ENCODE measurements around the gene GRIN3A.
"Not testable (repeated sequence)": the region's sequence is repeated elsewhere in the genome, so short reads cannot be mapped to it uniquely, and the experiment has no call there.

The GRIN3A gene

DNA sequence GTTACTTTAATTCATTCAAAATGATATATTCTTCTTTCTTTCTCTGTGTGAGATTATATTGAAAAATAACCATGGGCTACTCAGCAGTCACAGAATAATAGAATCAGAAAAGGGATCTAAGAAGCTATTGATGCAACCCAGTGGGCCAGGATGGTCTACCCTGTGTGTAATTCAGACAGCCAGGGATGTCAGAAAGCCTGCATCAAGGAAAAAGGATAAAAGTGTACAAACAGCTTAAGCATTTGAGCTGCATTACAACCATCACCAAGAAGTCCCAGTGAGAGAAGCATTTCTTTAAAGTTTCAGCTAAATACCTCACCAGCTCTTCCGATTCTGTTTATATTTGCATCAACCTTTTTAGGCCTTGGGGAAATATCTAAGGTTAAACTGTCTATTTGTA lies 105.8 kb downstream of the GRIN3A start:
- no peak for DNase-seq (ENCODE audit: low spot score)

DNA sequence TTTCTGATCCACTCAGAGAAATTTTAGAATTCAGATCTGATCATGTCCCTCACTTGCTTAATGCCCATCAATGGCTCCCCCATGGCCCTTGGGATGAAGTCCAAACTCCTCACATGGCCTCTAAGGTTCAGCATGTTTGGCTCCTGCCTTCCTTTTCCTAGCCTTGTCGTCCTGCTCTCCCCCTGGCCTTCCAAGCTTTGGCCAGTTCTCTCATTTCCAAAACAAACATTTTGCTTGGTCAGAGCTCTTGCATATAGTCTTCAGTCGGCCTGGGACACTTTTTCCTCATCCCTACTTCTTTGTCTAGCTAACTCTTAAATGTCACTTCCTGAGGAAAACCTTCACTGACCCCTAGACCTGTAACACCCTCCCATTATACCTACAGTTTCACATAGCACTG lies 106.6 kb downstream of the GRIN3A start:
- DNase-seq (ENCODE audit: low spot score), result no peak

DNA sequence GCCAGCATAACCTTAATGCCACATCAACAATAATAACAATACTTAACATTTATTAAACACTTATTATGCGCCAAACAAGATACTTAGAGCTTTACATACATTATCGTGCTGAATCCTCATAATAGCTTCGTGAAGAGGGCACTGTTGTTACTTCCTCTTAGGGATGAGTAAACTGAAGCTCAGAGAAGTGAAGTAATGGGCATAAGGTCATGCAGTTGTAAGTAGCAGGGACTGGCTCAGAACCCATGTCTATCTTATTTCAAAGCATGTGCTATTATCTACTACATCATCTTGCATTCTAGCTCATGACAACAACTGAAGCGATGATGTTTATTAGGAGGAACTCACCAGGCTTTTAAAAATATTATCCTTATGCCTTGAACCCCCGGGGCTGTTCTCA lies 108.8 kb downstream of the GRIN3A start:
- no peak for DNase-seq (ENCODE audit: low spot score)

DNA sequence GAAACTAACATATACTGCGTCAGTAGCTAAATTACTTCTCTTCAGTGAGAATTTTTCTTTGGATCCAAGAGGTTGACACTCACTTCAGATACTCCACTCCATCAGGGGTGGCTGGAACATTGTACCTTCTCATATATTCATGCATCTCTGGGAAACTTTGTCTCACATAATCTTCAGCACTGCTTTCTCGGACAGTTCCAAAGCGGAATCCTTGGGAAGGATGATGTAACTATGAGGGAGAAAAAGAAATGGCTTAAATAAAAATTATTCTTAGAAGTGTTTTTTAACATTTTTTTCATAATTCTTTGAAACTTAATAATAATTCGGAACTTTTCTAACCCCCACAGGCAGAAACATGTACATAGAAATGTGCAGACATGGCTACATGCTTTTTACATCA lies 110.3 kb downstream of the GRIN3A start:
- no peak for DNase-seq (ENCODE audit: low spot score)

DNA sequence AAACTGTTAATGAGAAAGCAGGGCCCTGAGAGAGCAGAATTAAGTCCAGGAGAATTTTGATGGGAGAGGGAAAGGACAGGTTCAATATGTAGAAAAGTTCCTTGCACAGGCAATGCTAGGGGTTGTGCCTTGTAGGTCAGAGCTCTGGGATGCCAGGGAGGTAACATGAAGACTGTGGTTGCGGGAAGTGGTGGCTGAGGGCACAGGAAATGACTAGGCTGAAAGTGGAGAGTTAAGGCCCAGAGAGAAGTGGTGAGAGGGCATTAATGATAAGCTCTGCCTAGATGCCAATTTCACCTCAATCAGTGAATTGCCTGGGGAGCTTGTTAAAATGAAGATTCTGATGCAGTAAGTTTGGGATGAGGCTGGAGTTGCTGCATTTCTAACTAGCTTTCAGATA lies 112.2 kb downstream of the GRIN3A start:
- no peak for DNase-seq (ENCODE audit: low spot score)

GRCh38 chr9:101625876-101626275 lies 112.6 kb downstream of the GRIN3A start:
- no peak for DNase-seq (ENCODE audit: low spot score)

GRCh38 chr9:101620452-101620851 lies 118.0 kb downstream of the GRIN3A start:
- DNase-seq (ENCODE audit: low spot score), result no peak

DNA sequence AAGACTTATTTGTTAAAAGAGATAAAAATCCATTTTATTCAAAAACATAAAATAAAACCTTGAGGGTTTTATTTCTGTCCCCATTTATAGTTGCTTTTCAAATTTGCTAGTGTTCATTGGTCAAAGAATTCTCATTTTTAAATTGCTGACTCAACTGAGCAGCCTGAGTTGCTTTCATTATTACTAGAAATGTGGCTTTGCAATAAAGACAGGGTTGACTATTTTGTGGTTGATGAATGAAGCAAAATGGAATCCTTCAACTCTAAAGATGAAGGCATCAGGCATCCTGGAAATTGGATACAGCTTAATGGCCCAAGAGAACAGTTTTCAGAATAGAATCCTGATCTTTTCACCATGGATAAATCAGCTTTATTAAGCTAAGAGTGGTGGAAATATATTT lies 119.7 kb downstream of the GRIN3A start:
- DNase-seq (ENCODE audit: low spot score), result no peak

GRCh38 chr9:101605547-101605946 lies 132.9 kb downstream of the GRIN3A start:
- DNase-seq (ENCODE audit: low spot score), result no peak

- no peak for DNase-seq (ENCODE audit: low spot score)
Observed at GRCh38 chr9:101604296-101604695, 134.2 kb downstream of the GRIN3A start.

DNA sequence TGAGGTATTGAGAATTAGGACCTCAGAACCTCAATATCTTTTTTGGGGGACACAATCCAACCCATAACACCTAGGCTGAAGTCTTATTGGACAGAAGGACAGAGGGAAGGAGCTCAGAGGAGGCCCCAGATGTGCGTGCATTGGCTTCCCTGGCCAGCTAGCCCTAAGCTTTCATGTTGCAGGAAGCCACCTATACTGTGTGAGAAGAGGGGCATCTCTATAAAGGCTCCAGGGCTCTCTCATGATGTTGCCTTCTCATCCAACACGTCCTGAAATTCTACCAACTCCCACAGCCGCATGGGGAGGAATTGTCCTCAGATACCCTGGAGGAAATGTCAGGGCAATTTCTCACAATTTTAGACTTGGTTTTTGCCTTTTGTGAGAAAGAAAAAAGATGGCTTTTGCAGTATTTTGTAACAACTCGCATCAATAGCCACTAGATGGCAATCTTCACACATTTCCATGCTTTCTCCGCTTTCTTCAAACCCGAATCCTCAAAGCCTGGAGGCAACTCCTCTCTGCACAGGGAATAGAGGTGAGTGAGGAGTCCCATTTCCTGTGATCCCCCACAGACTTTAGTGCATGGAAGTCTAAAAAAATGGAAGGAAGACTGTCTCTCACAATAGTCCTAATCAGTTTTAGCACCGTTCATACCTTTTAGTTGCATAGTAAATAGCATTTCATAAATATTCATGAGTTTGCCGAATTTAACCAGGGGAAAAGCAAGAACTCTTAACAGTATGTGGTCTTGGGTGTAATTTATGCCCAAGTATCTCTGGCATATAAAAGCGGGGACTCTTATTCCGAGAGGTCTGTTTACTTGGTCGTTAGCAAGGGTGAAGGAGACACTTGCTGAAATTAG lies 136.3 kb downstream of the GRIN3A start:
- DNase-seq (ENCODE audit: low spot score), result peak; percentile 30

- no peak for DNase-seq (ENCODE audit: low spot score)
Observed at GRCh38 chr9:101594796-101595195, 143.7 kb downstream of the GRIN3A start, which contains the start of gene PPP3R2. Gene PPP3R2 (minus strand): TSS chr9:101594969. CDS start chr9:101594921, 48 bp downstream.

DNA sequence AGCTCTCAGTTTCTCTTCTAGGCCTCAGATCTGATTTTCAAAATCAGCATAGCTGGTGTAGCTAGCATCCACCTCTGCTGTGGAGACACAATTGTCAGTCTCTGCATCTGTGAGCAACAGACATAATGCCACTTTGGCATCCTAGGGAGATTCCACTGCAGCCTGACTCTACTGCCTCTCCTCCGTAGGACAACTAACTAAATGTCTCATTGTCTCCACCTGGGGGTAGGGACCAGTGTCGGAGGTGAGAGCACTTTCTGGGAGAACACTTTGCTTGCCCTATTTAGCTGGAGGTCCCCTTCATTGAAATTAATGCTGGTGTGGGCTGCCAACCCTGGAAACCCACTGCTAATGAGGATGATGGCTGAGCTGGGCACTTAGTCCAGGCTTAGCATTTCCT lies 145.1 kb downstream of the GRIN3A start:
- no peak for DNase-seq (ENCODE audit: low spot score)

GRCh38 chr9:101592788-101593187 lies 145.7 kb downstream of the GRIN3A start:
- DNase-seq (ENCODE audit: low spot score), result no peak

DNA sequence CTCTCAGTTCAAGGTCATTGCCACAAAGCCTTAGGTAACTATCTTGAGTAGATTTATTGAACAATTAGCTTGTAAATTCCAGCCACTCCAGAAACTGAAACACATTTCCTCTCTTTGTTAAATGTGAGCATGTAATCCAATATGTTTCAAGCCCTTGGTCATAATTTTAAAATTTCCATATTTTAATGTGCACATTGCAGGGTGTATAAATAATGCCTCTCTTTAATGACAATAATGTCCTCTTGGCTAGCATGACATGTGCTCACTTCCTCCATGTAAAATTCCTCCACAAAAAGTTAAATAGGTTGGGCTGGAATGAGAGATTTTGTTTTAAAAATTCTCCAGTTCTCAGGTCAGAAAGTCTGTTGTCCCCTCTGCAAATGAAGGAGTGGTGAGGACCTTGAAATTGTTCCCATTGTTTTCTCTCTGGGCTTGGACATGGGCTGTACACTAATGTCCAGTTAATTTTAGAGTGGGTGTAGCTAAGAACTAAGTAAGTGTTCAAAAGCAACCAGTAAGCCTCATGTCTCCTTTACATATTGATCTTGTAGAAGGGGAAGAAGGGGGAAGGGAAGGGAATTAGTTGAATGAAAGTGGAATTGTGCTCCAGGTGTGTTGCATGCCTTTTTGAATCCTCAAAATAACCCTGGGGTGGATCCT lies 146.5 kb downstream of the GRIN3A start:
- no peak for DNase-seq (ENCODE audit: low spot score)

DNA sequence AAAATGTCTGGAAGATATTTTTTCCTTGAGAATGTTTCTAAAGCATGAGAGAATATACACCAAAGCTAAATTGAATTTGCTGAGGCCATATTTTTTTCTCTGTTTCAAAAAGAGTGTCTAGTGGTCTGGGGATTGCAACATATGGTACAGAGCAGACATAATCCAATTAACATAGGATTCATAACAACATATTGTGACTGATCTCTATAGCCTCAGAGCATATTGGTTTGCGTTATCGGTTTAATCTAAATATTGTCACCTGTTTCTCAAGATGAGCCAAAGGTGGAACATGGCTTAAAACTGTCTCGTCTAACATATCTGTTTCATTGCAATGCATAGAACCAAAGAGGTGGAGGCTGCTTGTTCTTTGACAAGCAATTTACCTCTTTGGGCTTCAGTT lies 147.5 kb downstream of the GRIN3A start:
- DNase-seq (ENCODE audit: low spot score), result no peak

GRCh38 chr9:101590074-101590473 lies 148.4 kb downstream of the GRIN3A start:
- not testable (repeated sequence) for DNase-seq (ENCODE audit: low spot score)

DNA sequence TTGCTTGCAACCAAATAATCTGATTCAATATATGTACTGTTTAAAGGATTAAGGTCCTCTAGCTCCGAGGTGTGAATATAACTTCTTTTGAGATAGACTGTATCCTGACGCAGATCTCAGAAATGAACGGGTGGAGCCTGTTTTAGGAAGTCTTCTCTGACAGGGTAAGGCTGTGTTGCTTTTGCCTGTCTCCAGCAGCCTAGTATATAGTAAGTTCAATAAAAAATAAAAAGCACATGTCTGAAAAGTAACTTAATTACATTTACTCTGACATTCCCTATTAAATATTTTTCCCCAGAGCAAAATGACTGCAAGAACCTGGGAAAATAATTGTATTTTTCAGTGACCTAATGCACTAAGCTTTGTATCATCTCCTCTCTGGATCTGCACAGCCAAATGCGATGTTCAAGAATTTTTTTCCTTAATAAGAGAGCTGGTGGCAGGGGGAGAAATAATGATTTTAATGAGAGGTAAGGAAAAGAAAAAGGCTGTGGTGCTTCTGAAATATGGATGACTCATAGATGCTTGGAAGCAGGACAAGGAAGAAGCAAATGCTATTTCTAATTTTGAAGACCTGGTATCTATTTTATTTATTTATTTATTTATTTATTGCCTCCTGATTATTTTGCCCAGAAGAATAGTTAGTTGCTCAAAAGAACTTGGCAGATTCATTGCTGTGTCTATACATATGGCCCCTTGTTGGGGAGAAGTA lies 151.0 kb downstream of the GRIN3A start:
- no peak for DNase-seq (ENCODE audit: low spot score)

- DNase-seq (ENCODE audit: low spot score), result no peak
Observed at GRCh38 chr9:101586651-101587050, 151.8 kb downstream of the GRIN3A start.

- no peak for DNase-seq (ENCODE audit: low spot score)
Observed at GRCh38 chr9:101585740-101586139, 152.7 kb downstream of the GRIN3A start.

GRCh38 chr9:101582553-101582952 lies 155.9 kb downstream of the GRIN3A start:
- DNase-seq (ENCODE audit: low spot score), result no peak

- DNase-seq (ENCODE audit: low spot score), result no peak
Observed at GRCh38 chr9:101579711-101580545, 158.5 kb downstream of the GRIN3A start.

Data from CD4-positive, alpha-beta T cell treated with Interleukin-15 for 4 hours (primary cell).